GM12865 (cell line): ENCODE data around the gene DCUN1D5.
"Not testable (repeated sequence)": the region's sequence is repeated elsewhere in the genome, so short reads cannot be mapped to it uniquely, and the experiment has no call there.

Experiments
- DNase-seq: peaks from one replicate; pipeline ENCODE4 v3.0.0; 2010; ENCODE audit warnings: low read depth
- H3K4me3 ChIP-seq: 2 replicates; pipeline ENCODE4 v1.5.1; 2011; ENCODE audit warnings: mild to moderate bottlenecking, low read depth, low read length, control low read depth
- CTCF ChIP-seq: IDR thresholded peaks from 2 replicates; pipeline ENCODE4 v1.5.1; 2011; ENCODE audit warnings: low read length, control low read depth, low read depth, inconsistent platforms; ENCODE audit not compliant: insufficient read depth; ENCODE audit errors: missing control alignments

The DCUN1D5 gene

GRCh38 chr11:103047837-103048236 is 44.1 kb downstream of the DCUN1D5 start:
- no peak for TF ChIP-seq CTCF
- DNase-seq = no peak
- no peak overlapping the region for H3K4me3 ChIP-seq

- no peak for DNase-seq
- H3K4me3 ChIP-seq = no peak overlapping the region
- TF ChIP-seq CTCF = no peak
Measured at GRCh38 chr11:103043826-103044678, 47.9 kb downstream of the DCUN1D5 start.

- no peak for TF ChIP-seq CTCF
- H3K4me3 ChIP-seq = no peak overlapping the region
- DNase-seq = no peak
Measured at GRCh38 chr11:103042161-103042560, 49.8 kb downstream of the DCUN1D5 start.

GRCh38 chr11:103035791-103036434 is 56.0 kb downstream of the DCUN1D5 start:
- peak; percentile 62 for TF ChIP-seq CTCF
- H3K4me3 ChIP-seq = no peak overlapping the region
- DNase-seq = peak; percentile 75

GRCh38 chr11:103035216-103035615 is 56.7 kb downstream of the DCUN1D5 start:
- H3K4me3 ChIP-seq = no peak overlapping the region
- DNase-seq = no peak
- no peak for TF ChIP-seq CTCF

- no peak for TF ChIP-seq CTCF
Measured at GRCh38 chr11:103031834-103032233, 60.1 kb downstream of the DCUN1D5 start.

GRCh38 chr11:103029401-103029800 is 62.6 kb downstream of the DCUN1D5 start:
- no peak for TF ChIP-seq CTCF
- no peak for DNase-seq

More at GRCh38 chr11:103031834-103032233, 60.1 kb downstream of the DCUN1D5 start:
- no peak for DNase-seq
- no peak overlapping the region for H3K4me3 ChIP-seq

GRCh38 chr11:103028304-103029020 is 63.5 kb downstream of the DCUN1D5 start:
- peak; percentile 74 for DNase-seq
- not testable (repeated sequence) for H3K4me3 ChIP-seq

More at GRCh38 chr11:103029401-103029800, 62.6 kb downstream of the DCUN1D5 start:
- no peak overlapping the region for H3K4me3 ChIP-seq
